ENCODE results near the gene RTKN2.

GRCh38 chr10:62303922-62304321 lies 35.3 kb upstream of the RTKN2 start:
- TF ChIP-seq CTCF (IDR thresholded peaks at IDR 0.05): no peak
- no peak for TF ChIP-seq EZH2 (IDR thresholded peaks at IDR 0.05; ENCODE audit: borderline replicate concordance, insufficient read depth, low read depth, low read length, poor library complexity, severe bottlenecking)
